CD14-positive monocyte (primary cell): ENCODE data around the gene TTF1. TPM values are rescaled to one million over a fixed set of nuclear protein-coding genes. Genes with fewer than 3 reads are reported as not detected.

Experiments
- DNase-seq, 3 donors: peaks; one replicate each; pipeline ENCODE4 v3.0.0-alpha.2; 2011 to 2022
- H2AFZ ChIP-seq: 2 replicates; pipeline ENCODE4 v1.6.0; 2012; ENCODE audit warnings: mild to moderate bottlenecking, low read depth, low read length, inconsistent platforms; ENCODE audit not compliant: insufficient read depth, poor library complexity, severe bottlenecking
- H3K27ac ChIP-seq, 2 donors: 1 replicate in 1 of 2; 2 replicates in 1 of 2; pipeline ENCODE4 v1.5.1; 2012 to 2013; ENCODE audit warnings: low read length in 2 of 2, control low read depth in 1 of 2, inconsistent platforms in 1 of 2, low read depth in 1 of 2, mild to moderate bottlenecking in 1 of 2
- H3K27me3 ChIP-seq, 2 donors: one replicate each; pipeline versions ENCODE4 v1.6.0 to v1.6.1; 2011 to 2013; ENCODE audit warnings: low read length in 2 of 2; ENCODE audit not compliant: control insufficient read depth in 2 of 2, insufficient read depth in 2 of 2
- H3K36me3 ChIP-seq, 2 donors: replicated peaks in 1 of 2; 1 replicate in 1 of 2; 2 replicates in 1 of 2; pipeline versions ENCODE4 v1.5.1 to v1.6.1; 2012 to 2013; ENCODE audit warnings: low read length in 2 of 2, control low read depth in 1 of 2, inconsistent platforms in 1 of 2, mild to moderate bottlenecking in 1 of 2; ENCODE audit not compliant: insufficient read depth in 2 of 2, control insufficient read depth in 1 of 2
- H3K4me1 ChIP-seq, 2 donors: 1 replicate in 1 of 2; 2 replicates in 1 of 2; pipeline versions ENCODE4 v1.5.1 to v1.6.1; 2012 to 2013; ENCODE audit warnings: low read length in 2 of 2, control low read depth in 1 of 2, inconsistent platforms in 1 of 2, mild to moderate bottlenecking in 1 of 2, moderate library complexity in 1 of 2; ENCODE audit not compliant: insufficient read depth in 2 of 2, control insufficient read depth in 1 of 2
- H3K4me2 ChIP-seq: replicated peaks from 2 replicates; pipeline ENCODE3; 2012; ENCODE audit warnings: low read length, moderate library complexity, mild to moderate bottlenecking; ENCODE audit not compliant: poor library complexity, severe bottlenecking; ENCODE audit errors: extremely low read depth
- H3K4me3 ChIP-seq, 3 experiments: fragments of 200-600 bp in 1 of 3; sonication (generic) in 1 of 3; replicated peaks in 1 of 3; 1 replicate in 2 of 3; 2 replicates in 1 of 3; pipeline ENCODE4 v1.5.1; 2011 to 2013; ENCODE audit warnings: low read length in 3 of 3, mild to moderate bottlenecking in 3 of 3, control low read depth in 2 of 3, low read depth in 2 of 3, inconsistent platforms in 1 of 3, moderate library complexity in 1 of 3
- H3K79me2 ChIP-seq: 2 replicates; pipeline ENCODE4 v1.6.0; 2012; ENCODE audit warnings: mild to moderate bottlenecking, control low read depth, inconsistent platforms, low read length, moderate library complexity; ENCODE audit not compliant: insufficient read depth
- H3K9ac ChIP-seq: 2 replicates; pipeline ENCODE4 v1.6.0; 2017; ENCODE audit warnings: low read length, mild to moderate bottlenecking; ENCODE audit not compliant: insufficient read depth, poor library complexity, severe bottlenecking
- H3K9me3 ChIP-seq, 2 donors: replicated peaks in 1 of 2; 1 replicate in 1 of 2; 2 replicates in 1 of 2; pipeline versions ENCODE4 v1.5.1 to v1.6.1; 2012 to 2013; ENCODE audit warnings: low read length in 2 of 2, control low read depth in 1 of 2; ENCODE audit not compliant: control insufficient read depth in 1 of 2, insufficient read depth in 1 of 2
- H4K20me1 ChIP-seq: 2 replicates; pipeline ENCODE4 v1.6.0; 2012; ENCODE audit warnings: mild to moderate bottlenecking, low read length, control low read depth, moderate library complexity; ENCODE audit not compliant: insufficient read depth
- H3K27ac Mint-ChIP-seq, 7 donors: one replicate each; pipeline ENCODE4 v1.8.0; 2020; ENCODE audit warnings: mild to moderate bottlenecking in 7 of 7, mixed read lengths in 7 of 7, moderate library complexity in 6 of 7, inconsistent platforms in 2 of 7
- H3K27me3 Mint-ChIP-seq, 3 donors: one replicate each; pipeline ENCODE4 v1.8.0; 2021 to 2022; ENCODE audit warnings: low read depth in 3 of 3, mild to moderate bottlenecking in 3 of 3, mixed read lengths in 3 of 3, moderate library complexity in 3 of 3, inconsistent platforms in 1 of 3
- H3K36me3 Mint-ChIP-seq, 2 donors: one replicate each; pipeline ENCODE4 v1.8.0; 2020; ENCODE audit warnings: mixed read lengths in 2 of 2, inconsistent platforms in 1 of 2, mild to moderate bottlenecking in 1 of 2
- H3K4me1 Mint-ChIP-seq: one replicate; pipeline ENCODE4 v1.8.0; 2020; ENCODE audit warnings: mild to moderate bottlenecking, mixed read lengths
- H3K4me3 Mint-ChIP-seq, 2 donors: one replicate each; pipeline ENCODE4 v1.8.0; 2020; ENCODE audit warnings: mild to moderate bottlenecking in 2 of 2, mixed read lengths in 2 of 2, moderate library complexity in 1 of 2
- H3K9me3 Mint-ChIP-seq, 7 donors: one replicate each; pipeline ENCODE4 v1.8.0; 2020 to 2022; ENCODE audit warnings: mixed read lengths in 7 of 7, mild to moderate bottlenecking in 6 of 7, moderate library complexity in 6 of 7, inconsistent platforms in 2 of 7
- CTCF ChIP-seq: fragments of 200-600 bp; IDR thresholded peaks from one replicate; pipeline ENCODE4 v1.8.0; 2022; ENCODE audit warnings: antibody characterized with exemption, mild to moderate bottlenecking
- WGBS: methylation state at CpG from one replicate; pipeline ENCODE4 v1.1.5; 2013; ENCODE audit warnings: missing lambda C conversion rate; ENCODE audit not compliant: insufficient coverage; 5-methylcytosine and 5-hydroxymethylcytosine counted together
- intact Hi-C, 2 donors: fragments of 100-400 bp; cut with micrococcal nuclease; formaldehyde crosslinking; loops; one replicate each; pipeline versions ENCODE4 v1.15.0 to v1.15.1; 2023
- polyA plus RNA-seq, 3 donors: library from polyadenylated mRNA; depleted of rRNA in 1 of 3; unstranded in 2 of 3; stranded (reverse) in 1 of 3; fragments of 300-500 nt in 2 of 3; fragments of >200 nt in 1 of 3; fragmentation: Illumina TruSeq in 2 of 3; gene quantifications; 1 replicate in 2 of 3; 2 replicates in 1 of 3; pipeline ENCODE4 v1.2.3, GENCODE V29; 2012 to 2021

TTF1 gene
- polyA plus RNA-seq, 3 donors: 2.2 to 5.8 (median 4.1) TPM

- intact Hi-C loops: no loop called here
- no peaks in the 10 kb centered on the region for H3K27me3 ChIP-seq
- peak in 2 of 3 donors; percentile 31 to 40 for DNase-seq
- no peaks in the 10 kb centered on the region for H3K79me2 ChIP-seq
- peaks cover 74 to 90% of the 10 kb centered on the region in 2 donors for H3K4me1 ChIP-seq
- no peak overlapping the region for H3K4me3 ChIP-seq
- peak overlapping the region; percentile 43 to 58 for H3K27ac ChIP-seq
- H3K27ac Mint-ChIP-seq: peak overlapping the region; percentile 80 to 99 (median 87)
- H3K4me3 Mint-ChIP-seq: no peak overlapping the region
- H3K4me1 Mint-ChIP-seq: peaks cover 89% of the 10 kb centered on the region
- TF ChIP-seq CTCF: no peak
- H4K20me1 ChIP-seq: no peaks in the 10 kb centered on the region
- no peak overlapping the region for H3K4me2 ChIP-seq
- peaks cover 5 to 11% of the 10 kb centered on the region in 2 donors for H3K36me3 Mint-ChIP-seq
- H3K9ac ChIP-seq: no peak overlapping the region
- H3K27me3 Mint-ChIP-seq: peaks cover 0 to 4% (median 4%) of the 10 kb centered on the region in 3 donors
- whole genome bisulfite sequencing: no CpG with 5 or more reads among the region's 4 CpGs
- no peaks in the 10 kb centered on the region for H3K9me3 ChIP-seq
- peaks cover 7 to 9% of the 10 kb centered on the region in 2 donors for H3K36me3 ChIP-seq
- H2AFZ ChIP-seq: no peak overlapping the region
- H3K9me3 Mint-ChIP-seq: peaks cover 0 to 5% (median 0%) of the 10 kb centered on the region in 7 donors
These were observed 36.0 kb downstream of the TTF1 start for GRCh38 chr9:132370592-132370991.

GRCh38 chr9:132369421-132369820, 37.2 kb downstream of the TTF1 start:
- Histone ChIP-seq H3K79me2 (no peaks in the 10 kb centered on the region), H3K9me3 (no peaks in the 10 kb centered on the region), H3K9ac (no peak overlapping the region), H3K36me3 (no peaks in the 10 kb centered on the region), H4K20me1 (no peaks in the 10 kb centered on the region), H3K27ac (no peak overlapping the region), H3K4me1 (peaks cover 79 to 92% of the 10 kb centered on the region in 2 donors), H2AFZ (no peak overlapping the region), H3K4me2 (no peak overlapping the region), H3K27me3 (no peaks in the 10 kb centered on the region), H3K4me3 (no peak overlapping the region)
- Mint-ChIP-seq H3K36me3 (peaks cover 0 to 3% of the 10 kb centered on the region in 2 donors), H3K27ac (peak overlapping the region in 3 of 7 donors; percentile 2 to 94 (median 64)), H3K4me3 (no peak overlapping the region), H3K9me3 (peaks cover 0 to 5% (median 0%) of the 10 kb centered on the region in 7 donors), H3K27me3 (peaks cover 0 to 4% (median 4%) of the 10 kb centered on the region in 3 donors), H3K4me1 (peaks cover 87% of the 10 kb centered on the region)
- TF ChIP-seq CTCF: no peak
- DNase-seq: no peak
- intact Hi-C loops: no loop called here
- WGBS: no CpG with 5 or more reads among the region's 4 CpGs
